ENCODE results near the gene RNF157.

DNA sequence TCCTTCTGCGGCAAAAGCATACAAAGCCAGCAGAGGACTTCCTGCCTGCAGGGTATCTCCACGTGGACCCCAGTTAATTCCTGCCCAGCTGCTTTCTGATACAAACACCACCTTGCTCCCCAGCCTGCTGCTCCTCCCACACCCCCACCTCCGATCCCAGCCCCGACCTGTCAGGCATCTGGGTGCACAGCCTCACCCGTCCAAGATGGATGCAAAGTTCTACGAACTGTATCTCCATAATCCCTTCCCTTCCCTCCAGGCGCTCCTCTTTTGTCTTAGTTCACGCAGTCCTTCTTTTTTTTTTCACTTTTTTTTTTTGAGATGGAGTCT lies 83.7 kb downstream of the RNF157 start:
- TF ChIP-seq, protein P1, sequence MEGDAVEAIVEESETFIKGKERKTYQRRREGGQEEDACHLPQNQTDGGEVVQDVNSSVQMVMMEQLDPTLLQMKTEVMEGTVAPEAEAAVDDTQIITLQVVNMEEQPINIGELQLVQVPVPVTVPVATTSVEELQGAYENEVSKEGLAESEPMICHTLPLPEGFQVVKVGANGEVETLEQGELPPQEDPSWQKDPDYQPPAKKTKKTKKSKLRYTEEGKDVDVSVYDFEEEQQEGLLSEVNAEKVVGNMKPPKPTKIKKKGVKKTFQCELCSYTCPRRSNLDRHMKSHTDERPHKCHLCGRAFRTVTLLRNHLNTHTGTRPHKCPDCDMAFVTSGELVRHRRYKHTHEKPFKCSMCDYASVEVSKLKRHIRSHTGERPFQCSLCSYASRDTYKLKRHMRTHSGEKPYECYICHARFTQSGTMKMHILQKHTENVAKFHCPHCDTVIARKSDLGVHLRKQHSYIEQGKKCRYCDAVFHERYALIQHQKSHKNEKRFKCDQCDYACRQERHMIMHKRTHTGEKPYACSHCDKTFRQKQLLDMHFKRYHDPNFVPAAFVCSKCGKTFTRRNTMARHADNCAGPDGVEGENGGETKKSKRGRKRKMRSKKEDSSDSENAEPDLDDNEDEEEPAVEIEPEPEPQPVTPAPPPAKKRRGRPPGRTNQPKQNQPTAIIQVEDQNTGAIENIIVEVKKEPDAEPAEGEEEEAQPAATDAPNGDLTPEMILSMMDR (IDR thresholded peaks at IDR 0.05), result no peak
- TF ChIP-seq POLR2A (IDR thresholded peaks at IDR 0.05), result no peak

All from adrenal gland (tissue), 5 donors.